HK-2 (cell line): ENCODE results near the gene SPOPL.
"Not testable (repeated sequence)": the region's sequence is repeated elsewhere in the genome, so short reads cannot be mapped to it uniquely, and the experiment has no call there.

Source experiments
- DNase-seq: peaks from one replicate; pipeline ENCODE4 v3.0.0-alpha.2; 2018; ENCODE audit not compliant: unreplicated experiment

SPOPL gene

GRCh38 chr2:138494265-138494966 is 7.2 kb upstream of the SPOPL start:
- no peak for DNase-seq

- no peak for DNase-seq
These were observed 6.2 kb upstream of the SPOPL start for GRCh38 chr2:138495384-138495783.

GRCh38 chr2:138496096-138496651 is 5.4 kb upstream of the SPOPL start:
- DNase-seq = no peak

DNA sequence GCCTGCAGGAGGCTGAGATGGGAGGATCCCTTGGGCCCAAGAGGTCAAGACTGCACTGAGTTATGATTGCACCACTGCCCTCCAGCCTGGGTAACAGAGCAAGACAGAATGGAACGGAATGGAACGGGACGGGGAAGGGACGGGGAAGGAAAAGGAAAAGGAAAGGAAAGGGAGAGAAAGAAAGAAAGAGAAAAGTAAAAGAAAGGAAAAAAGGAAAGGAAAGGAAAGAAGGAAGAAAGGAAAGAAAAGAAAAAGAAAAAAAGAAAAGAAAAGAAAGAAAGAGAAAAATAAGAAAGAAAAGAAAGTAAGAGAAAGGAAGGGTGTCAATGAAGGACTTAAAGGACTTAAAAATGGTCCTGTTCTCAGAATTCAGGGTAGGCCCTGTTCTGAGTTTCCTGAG is 4.3 kb upstream of the SPOPL start:
- DNase-seq = no peak

DNA sequence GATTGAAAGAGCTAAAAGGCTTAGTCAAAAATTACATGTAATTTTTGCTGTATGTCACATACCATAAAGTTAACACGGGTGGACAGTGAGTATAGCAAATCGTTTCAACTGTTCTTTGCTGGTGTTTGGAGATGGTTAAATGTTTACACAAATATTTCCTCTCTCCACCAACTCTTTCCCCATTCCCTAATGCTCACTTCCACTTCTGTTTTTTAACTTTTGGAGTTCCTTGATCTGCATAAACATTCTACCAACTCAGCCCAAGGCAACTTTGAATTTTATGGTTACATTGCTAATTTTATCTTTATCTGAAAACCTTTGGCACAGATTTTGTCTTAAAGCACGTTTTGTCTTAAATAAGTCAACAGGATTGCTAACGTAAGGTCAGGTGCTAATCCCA is 1.9 kb upstream of the SPOPL start:
- DNase-seq = no peak

- no peak for DNase-seq
These were observed 762 bp upstream of the SPOPL start for GRCh38 chr2:138500592-138501424.

DNA sequence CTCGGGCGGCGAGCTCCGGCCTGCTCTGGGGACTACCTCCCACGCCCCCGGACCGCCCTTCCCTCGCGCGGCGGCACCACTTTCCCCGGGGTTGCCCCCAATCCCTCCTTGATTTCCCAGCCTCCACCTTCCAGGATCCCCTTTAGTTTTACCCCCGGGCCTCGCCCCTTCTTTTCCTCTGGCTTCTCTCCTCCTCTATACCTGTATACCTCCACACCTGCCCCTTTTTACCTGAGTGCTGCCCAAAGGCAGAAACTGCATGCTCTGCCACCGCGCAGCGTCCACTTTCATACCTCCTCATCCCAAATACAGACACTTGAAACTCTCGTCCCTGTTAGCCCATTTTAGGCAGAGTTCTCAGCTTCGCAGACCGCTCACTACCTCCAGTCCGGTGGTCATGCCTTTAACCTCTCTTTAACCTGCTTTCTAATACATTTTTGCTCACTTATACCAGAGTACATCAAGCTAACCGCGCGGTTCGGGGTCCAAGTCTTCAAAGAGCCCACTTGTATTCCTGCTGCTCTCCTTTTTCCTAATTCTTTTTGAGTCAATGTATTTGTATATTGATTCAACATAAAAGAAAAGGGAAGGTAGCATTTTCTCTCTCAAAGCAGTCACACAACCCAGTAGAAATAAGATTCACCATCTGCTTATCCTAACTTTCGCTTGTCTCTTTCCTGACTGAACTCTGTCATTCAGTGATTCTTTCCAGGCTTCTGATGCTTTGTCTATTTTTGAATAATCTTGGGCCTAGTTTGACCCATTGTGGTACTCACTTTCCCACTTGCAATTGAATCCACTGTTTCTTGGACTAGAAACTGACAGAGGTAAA is 901 bp downstream of the SPOPL start:
- no peak for DNase-seq

DNA sequence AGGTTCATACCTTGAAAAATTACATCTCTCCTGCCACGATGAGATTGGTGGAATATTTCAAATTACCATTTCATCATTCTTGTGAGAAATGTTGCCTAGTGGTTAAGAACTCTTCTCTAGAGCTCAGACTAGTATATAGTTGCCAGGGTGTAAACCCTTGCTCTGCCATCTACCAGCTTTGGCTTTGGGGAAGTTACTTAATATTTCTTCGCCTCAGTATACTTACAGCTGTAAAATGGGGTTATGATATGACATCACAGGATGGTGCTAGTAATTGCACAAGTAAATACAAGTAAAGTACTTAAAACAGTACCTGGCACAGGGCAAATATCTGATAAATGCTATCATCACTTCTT is 1.5 kb downstream of the SPOPL start:
- DNase-seq = no peak

- no peak for DNase-seq
These were observed 2.1 kb downstream of the SPOPL start for GRCh38 chr2:138503652-138504051.

DNA sequence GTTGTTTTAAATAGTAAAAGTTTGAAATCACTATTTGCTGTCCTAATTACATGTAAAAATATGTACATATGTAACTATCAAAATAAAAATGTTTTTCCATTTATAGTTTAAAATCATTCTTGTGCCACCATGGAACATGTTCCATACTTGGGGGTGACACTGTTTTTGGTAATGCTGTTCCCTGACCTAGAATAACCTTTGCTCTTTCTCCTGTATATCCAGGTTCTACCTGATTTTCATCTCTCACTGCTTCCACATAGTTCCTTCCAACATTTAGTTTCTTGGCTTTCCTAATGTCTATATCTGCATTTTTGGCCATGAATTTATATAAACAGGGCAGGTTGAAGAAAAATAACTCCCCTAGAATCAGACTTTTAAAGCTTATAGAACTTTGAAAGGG is 2.5 kb downstream of the SPOPL start:
- no peak for DNase-seq

- no peak for DNase-seq
These were observed 3.1 kb downstream of the SPOPL start for GRCh38 chr2:138504546-138505235.

- DNase-seq = no peak
These were observed 5.7 kb downstream of the SPOPL start for GRCh38 chr2:138507267-138507666.

DNA sequence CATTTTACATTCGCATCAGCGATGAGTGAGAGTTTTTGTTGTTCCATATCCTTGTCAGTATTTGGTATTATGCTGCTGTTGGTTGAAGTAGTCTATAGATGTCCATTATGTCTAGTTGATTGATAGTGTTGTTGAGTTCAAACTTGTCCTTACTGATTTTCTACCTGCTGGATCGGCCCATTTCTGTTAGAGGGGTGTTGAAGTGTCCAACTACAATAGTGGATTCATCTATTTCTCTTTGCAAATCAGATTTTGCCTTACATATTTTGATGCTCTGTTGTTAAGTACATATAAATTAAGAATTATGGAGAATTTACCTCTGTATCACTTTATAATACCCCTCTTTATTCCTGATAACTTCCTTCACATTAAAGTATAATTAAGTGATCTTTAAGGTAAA is 8.7 kb downstream of the SPOPL start:
- no peak for DNase-seq

DNA sequence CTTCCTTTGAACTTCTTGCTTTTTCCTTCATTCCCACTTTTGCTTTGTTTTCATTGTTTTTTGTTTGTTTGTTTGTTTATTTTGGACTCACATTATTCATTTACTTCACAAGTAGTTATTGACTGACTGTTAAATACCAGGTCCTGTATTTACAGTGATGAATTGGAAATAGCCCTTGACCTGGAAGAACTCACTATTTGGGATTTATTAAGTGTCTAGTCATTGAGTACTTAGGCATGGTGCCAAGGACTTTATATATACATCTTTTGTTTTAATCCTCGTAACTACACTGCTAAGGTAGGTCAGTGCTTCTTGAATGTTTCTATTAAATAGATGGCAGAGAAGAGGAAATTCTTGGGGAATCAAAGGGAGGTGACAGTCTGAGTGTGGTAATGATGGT is 11.1 kb downstream of the SPOPL start:
- no peak for DNase-seq

- DNase-seq = no peak
These were observed 12.6 kb downstream of the SPOPL start for GRCh38 chr2:138514173-138514572.

- DNase-seq = no peak
These were observed 13.5 kb downstream of the SPOPL start for GRCh38 chr2:138515092-138515491.

GRCh38 chr2:138516030-138516704 is 14.6 kb downstream of the SPOPL start:
- peak; percentile 11 for DNase-seq

DNA sequence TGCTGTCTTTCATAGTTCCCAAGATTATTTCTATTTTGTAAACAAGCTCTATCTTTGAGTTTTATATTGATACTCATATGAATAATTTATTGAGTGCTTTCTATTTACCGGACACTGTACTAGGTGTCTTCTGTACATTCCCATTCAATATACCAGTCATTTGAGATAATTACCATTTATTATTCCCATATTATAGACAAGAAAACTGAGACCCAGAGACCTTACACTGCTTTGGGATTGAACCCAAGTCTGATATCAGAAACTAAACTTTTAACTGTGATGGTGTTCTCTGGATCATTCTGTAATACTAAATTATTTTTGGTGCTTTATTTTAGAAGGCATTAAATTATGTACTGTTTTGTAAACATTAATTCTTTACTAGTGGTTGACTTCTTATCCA is 17.3 kb downstream of the SPOPL start:
- DNase-seq = no peak

- DNase-seq = no peak
These were observed 20.3 kb downstream of the SPOPL start for GRCh38 chr2:138521821-138522220.

DNA sequence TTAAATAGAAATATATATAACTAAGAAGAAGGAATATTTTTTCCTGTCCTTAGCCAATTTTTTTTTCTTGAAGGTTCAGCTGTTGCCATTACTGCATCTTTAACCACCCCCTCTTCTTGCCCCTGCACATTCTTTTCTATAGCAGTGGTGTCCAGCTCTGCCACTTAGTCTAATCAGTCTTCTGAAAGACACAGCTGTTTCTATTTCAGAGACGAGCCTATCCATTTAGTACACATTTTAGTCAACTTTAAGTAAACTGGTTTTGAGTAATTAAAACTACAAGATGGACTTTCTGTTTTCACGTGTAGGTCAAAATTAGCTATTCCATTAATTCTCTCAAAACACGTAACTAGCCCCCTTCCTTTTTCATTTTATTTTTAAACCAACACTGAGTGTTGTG is 21.0 kb downstream of the SPOPL start:
- no peak for DNase-seq

DNA sequence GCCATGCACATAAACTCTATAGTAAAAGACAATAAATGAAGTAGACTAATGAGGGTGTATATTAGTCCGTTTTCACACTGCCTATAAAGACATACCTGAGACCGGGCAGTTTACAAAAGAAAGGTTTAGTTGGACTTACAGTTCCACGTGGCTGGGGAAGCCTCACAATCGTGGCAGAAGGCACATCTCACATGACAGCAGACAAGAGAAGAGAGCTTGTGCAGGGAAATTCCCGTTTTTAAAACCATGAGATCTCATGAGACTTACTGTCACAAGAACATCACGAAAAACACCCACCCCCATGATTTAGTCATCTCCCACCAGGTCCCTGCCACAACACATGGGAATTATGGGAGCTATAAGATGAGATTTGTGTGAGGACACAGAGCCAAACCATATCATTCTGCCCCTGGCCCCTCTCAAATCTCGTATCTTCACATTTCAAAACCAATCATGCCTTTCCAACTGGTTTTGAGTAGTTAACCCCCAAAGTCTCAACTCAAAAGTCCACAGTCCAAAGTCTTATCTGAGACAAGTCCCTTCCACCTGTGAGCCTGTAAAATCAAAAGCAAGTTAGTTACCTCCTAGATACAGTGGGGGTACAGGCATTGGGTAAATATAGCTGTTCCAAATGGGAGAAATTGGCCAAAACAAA is 21.6 kb downstream of the SPOPL start:
- DNase-seq = not testable (repeated sequence)
